ENCODE measurements around the gene UBP1.

The UBP1 gene

GRCh38 chr3:33391255-33391995 is 48.8 kb downstream of the UBP1 start:
- H3K36me3 ChIP-seq (ENCODE audit: insufficient read depth, low read length), result peaks cover 49% of the 10 kb centered on the region
- H3K4me3 ChIP-seq (ENCODE audit: low read depth, low read length), result no peak overlapping the region
- no peak overlapping the region for H2AFZ ChIP-seq (ENCODE audit: low read length, unreplicated experiment)
- no peak overlapping the region for H3K27ac ChIP-seq (ENCODE audit: low read depth, low read length)
- H3K79me2 ChIP-seq (ENCODE audit: control insufficient read depth, insufficient read depth, low read length, unreplicated experiment), result peaks cover 3% of the 10 kb centered on the region
- H3K27me3 ChIP-seq (ENCODE audit: insufficient read depth, low read length), result no peaks in the 10 kb centered on the region
- peaks cover 48% of the 10 kb centered on the region for H3K4me1 ChIP-seq (ENCODE audit: control insufficient read depth, insufficient read depth, low read length, unreplicated experiment)

DNA sequence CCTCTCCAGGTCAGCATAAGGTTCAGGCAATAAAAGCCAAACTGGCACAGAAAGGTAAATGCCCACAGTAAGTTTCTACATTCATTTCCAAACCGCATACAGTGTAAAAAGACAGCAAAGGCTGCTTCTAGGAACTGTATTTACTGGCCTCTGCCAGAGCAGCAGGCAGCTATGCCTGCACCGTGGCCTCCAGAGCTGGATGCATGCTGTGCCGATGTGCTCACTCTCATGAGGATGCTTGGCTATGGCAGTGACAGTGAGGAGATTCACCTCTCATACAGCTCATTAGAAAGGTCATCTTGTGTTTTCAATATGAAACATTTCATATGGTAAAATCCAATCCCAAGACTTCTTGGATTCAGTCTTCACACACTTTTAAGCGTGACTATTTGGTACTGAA is 50.3 kb downstream of the UBP1 start:
- Histone ChIP-seq H3K36me3 (ENCODE audit: insufficient read depth, low read length) (peaks cover 53% of the 10 kb centered on the region), H3K4me1 (ENCODE audit: control insufficient read depth, insufficient read depth, low read length, unreplicated experiment) (peaks cover 45% of the 10 kb centered on the region), H3K4me3 (ENCODE audit: low read depth, low read length) (no peak overlapping the region)

GRCh38 chr3:33388374-33389100 is 51.7 kb downstream of the UBP1 start:
- peak overlapping the region; percentile 32 for H3K27ac ChIP-seq (ENCODE audit: low read depth, low read length)
- peaks cover 46% of the 10 kb centered on the region for H3K4me1 ChIP-seq (ENCODE audit: control insufficient read depth, insufficient read depth, low read length, unreplicated experiment)
- H3K36me3 ChIP-seq (ENCODE audit: insufficient read depth, low read length), result peaks cover 54% of the 10 kb centered on the region
- H3K4me3 ChIP-seq (ENCODE audit: low read depth, low read length), result peak overlapping the region; percentile 11; the same call in 1 of the 2 replicates
- no peaks in the 10 kb centered on the region for H3K27me3 ChIP-seq (ENCODE audit: insufficient read depth, low read length)
- H3K79me2 ChIP-seq (ENCODE audit: control insufficient read depth, insufficient read depth, low read length, unreplicated experiment), result peaks cover 3% of the 10 kb centered on the region
- no peak overlapping the region for H2AFZ ChIP-seq (ENCODE audit: low read length, unreplicated experiment)

More for the DNA sequence above, 50.3 kb downstream of the UBP1 start:
- Histone ChIP-seq H2AFZ (ENCODE audit: low read length, unreplicated experiment) (no peak overlapping the region), H3K27me3 (ENCODE audit: insufficient read depth, low read length) (no peaks in the 10 kb centered on the region), H3K27ac (ENCODE audit: low read depth, low read length) (no peak overlapping the region), H3K79me2 (ENCODE audit: control insufficient read depth, insufficient read depth, low read length, unreplicated experiment) (peaks cover 3% of the 10 kb centered on the region)

DNA sequence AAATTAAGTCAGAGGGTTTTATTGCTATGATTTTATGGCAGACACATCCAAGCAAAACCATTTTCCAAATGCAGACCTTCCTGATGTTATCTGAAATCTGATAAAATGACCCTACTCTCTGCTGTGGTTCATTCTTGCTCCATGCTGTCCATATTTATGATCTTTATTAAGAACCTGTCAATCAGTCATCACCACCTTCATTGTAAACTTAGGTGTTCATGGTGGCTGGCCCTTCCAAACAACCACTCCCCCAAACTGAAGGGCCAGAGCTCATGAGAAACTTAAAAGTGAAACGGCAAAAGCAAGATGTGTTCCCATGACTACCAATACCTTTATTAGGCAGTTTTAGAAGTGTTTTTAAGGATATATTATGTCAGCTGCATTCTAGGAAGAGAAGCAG is 53.6 kb downstream of the UBP1 start:
- Histone ChIP-seq H3K79me2 (ENCODE audit: control insufficient read depth, insufficient read depth, low read length, unreplicated experiment) (peaks cover 3% of the 10 kb centered on the region), H3K36me3 (ENCODE audit: insufficient read depth, low read length) (peaks cover 45% of the 10 kb centered on the region), H3K4me1 (ENCODE audit: control insufficient read depth, insufficient read depth, low read length, unreplicated experiment) (peaks cover 29% of the 10 kb centered on the region), H3K27me3 (ENCODE audit: insufficient read depth, low read length) (no peaks in the 10 kb centered on the region), H3K27ac (ENCODE audit: low read depth, low read length) (no peak overlapping the region), H2AFZ (ENCODE audit: low read length, unreplicated experiment) (no peak overlapping the region), H3K4me3 (ENCODE audit: low read depth, low read length) (no peak overlapping the region)

GRCh38 chr3:33385423-33385822 is 54.8 kb downstream of the UBP1 start:
- Histone ChIP-seq H3K4me1 (ENCODE audit: control insufficient read depth, insufficient read depth, low read length, unreplicated experiment) (peaks cover 20% of the 10 kb centered on the region), H3K36me3 (ENCODE audit: insufficient read depth, low read length) (peaks cover 38% of the 10 kb centered on the region), H3K27ac (ENCODE audit: low read depth, low read length) (no peak overlapping the region), H3K4me3 (ENCODE audit: low read depth, low read length) (no peak overlapping the region), H3K27me3 (ENCODE audit: insufficient read depth, low read length) (no peaks in the 10 kb centered on the region), H3K79me2 (ENCODE audit: control insufficient read depth, insufficient read depth, low read length, unreplicated experiment) (no peaks in the 10 kb centered on the region), H2AFZ (ENCODE audit: low read length, unreplicated experiment) (no peak overlapping the region)

- Histone ChIP-seq H3K27ac (ENCODE audit: low read depth, low read length) (no peak overlapping the region), H2AFZ (ENCODE audit: low read length, unreplicated experiment) (no peak overlapping the region), H3K36me3 (ENCODE audit: insufficient read depth, low read length) (peaks cover 28% of the 10 kb centered on the region), H3K4me1 (ENCODE audit: control insufficient read depth, insufficient read depth, low read length, unreplicated experiment) (peaks cover 18% of the 10 kb centered on the region), H3K79me2 (ENCODE audit: control insufficient read depth, insufficient read depth, low read length, unreplicated experiment) (no peaks in the 10 kb centered on the region), H3K27me3 (ENCODE audit: insufficient read depth, low read length) (no peaks in the 10 kb centered on the region), H3K4me3 (ENCODE audit: low read depth, low read length) (no peak overlapping the region)
Measured at GRCh38 chr3:33383951-33384350, 56.3 kb downstream of the UBP1 start.

DNA sequence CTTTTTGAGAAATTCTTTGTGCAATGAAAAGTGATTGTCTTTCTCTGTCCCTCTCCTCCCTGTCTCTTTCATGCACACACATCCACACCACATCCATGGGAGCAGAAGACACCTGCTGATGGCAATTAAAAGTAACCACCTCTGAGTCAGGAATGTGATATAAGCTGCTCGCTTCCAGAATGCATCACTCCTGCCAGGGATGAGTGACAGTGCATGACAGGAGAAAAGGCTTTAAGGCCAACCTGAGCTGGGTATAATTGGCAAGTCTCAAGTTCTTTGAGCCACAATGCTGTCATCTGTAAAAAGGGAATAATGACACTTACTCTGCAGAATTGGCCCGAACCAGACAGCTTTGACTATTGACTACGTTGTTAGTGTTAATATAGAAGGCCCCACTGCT is 59.6 kb downstream of the UBP1 start:
- Histone ChIP-seq H3K27me3 (ENCODE audit: insufficient read depth, low read length) (no peaks in the 10 kb centered on the region), H3K36me3 (ENCODE audit: insufficient read depth, low read length) (peaks cover 22% of the 10 kb centered on the region), H3K4me3 (ENCODE audit: low read depth, low read length) (no peak overlapping the region), H3K79me2 (ENCODE audit: control insufficient read depth, insufficient read depth, low read length, unreplicated experiment) (no peaks in the 10 kb centered on the region), H3K27ac (ENCODE audit: low read depth, low read length) (no peak overlapping the region), H2AFZ (ENCODE audit: low read length, unreplicated experiment) (no peak overlapping the region), H3K4me1 (ENCODE audit: control insufficient read depth, insufficient read depth, low read length, unreplicated experiment) (peaks cover 17% of the 10 kb centered on the region)

DNA sequence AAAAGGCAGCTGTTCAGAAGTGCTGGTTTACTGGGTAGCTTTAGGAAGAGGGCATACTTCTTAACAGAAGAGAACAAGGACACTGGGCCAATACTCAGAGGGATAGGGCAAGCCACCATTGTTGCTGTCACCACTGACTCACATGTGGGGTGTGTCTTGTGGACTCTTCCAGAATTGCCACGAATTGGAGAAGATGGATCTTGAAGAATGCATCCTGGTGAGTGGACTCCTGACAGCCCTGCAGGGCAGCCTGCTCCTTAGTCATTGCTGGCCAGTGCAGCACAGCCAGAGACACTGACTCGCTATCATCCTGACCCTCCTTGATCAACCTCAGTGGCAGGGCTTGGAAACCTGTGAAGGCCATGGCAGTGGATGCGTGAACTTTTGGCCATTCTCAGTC is 62.3 kb downstream of the UBP1 start:
- H3K4me3 ChIP-seq (ENCODE audit: low read depth, low read length), result no peak overlapping the region
- no peak overlapping the region for H2AFZ ChIP-seq (ENCODE audit: low read length, unreplicated experiment)
- H3K36me3 ChIP-seq (ENCODE audit: insufficient read depth, low read length), result peaks cover 16% of the 10 kb centered on the region
- H3K27ac ChIP-seq (ENCODE audit: low read depth, low read length), result peak overlapping the region; percentile 8; the same call in 1 of the 2 replicates
- H3K27me3 ChIP-seq (ENCODE audit: insufficient read depth, low read length), result no peaks in the 10 kb centered on the region
- H3K4me1 ChIP-seq (ENCODE audit: control insufficient read depth, insufficient read depth, low read length, unreplicated experiment), result peaks cover 8% of the 10 kb centered on the region
- H3K79me2 ChIP-seq (ENCODE audit: control insufficient read depth, insufficient read depth, low read length, unreplicated experiment), result no peaks in the 10 kb centered on the region

DNA sequence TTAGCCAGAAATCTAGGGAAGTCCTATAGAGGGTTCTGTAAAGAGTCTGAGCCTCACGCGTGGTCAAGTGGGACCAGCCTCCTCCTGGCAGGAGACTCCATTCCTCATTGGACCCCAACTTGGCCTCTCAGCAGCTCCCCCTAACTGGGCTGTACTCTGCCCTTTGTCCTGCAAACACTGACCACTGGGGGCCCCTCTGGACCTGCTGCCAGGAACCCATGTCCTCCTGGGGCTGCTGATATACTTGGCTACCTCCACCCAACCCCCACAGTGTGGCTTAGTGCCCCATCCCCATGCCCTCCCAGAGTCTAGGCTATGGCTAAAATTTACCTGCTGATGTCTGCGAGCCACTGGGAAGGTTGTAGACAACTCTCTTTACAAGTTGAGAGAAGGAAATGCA is 62.7 kb downstream of the UBP1 start:
- Histone ChIP-seq H3K79me2 (ENCODE audit: control insufficient read depth, insufficient read depth, low read length, unreplicated experiment) (no peaks in the 10 kb centered on the region), H2AFZ (ENCODE audit: low read length, unreplicated experiment) (no peak overlapping the region), H3K4me3 (ENCODE audit: low read depth, low read length) (no peak overlapping the region), H3K27me3 (ENCODE audit: insufficient read depth, low read length) (no peaks in the 10 kb centered on the region), H3K27ac (ENCODE audit: low read depth, low read length) (peak overlapping the region; percentile 8; the same call in 1 of the 2 replicates), H3K36me3 (ENCODE audit: insufficient read depth, low read length) (peaks cover 16% of the 10 kb centered on the region), H3K4me1 (ENCODE audit: control insufficient read depth, insufficient read depth, low read length, unreplicated experiment) (peaks cover 11% of the 10 kb centered on the region)

DNA sequence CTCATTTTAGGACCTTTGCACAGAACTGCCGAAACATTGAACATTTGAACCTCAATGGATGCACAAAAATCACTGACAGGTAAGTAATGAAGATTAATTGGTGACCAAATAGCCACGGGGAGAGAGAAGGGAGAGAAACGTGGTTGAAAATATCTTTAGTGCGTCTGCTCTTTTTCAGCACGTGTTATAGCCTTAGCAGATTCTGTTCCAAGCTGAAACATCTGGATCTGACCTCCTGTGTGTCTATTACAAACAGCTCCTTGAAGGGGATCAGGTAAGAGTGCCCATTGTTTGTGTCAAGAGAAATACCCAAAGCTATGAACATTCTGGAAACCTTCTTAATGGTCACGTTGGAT is 67.1 kb downstream of the UBP1 start:
- no peak overlapping the region for H2AFZ ChIP-seq (ENCODE audit: low read length, unreplicated experiment)
- H3K27me3 ChIP-seq (ENCODE audit: insufficient read depth, low read length), result no peaks in the 10 kb centered on the region
- no peak overlapping the region for H3K27ac ChIP-seq (ENCODE audit: low read depth, low read length)
- H3K4me3 ChIP-seq (ENCODE audit: low read depth, low read length), result no peak overlapping the region
- H3K4me1 ChIP-seq (ENCODE audit: control insufficient read depth, insufficient read depth, low read length, unreplicated experiment), result peaks cover 19% of the 10 kb centered on the region
- peaks cover 7% of the 10 kb centered on the region for H3K79me2 ChIP-seq (ENCODE audit: control insufficient read depth, insufficient read depth, low read length, unreplicated experiment)
- peaks cover 15% of the 10 kb centered on the region for H3K36me3 ChIP-seq (ENCODE audit: insufficient read depth, low read length)
